GM18909 (cell line): ENCODE measurements around the gene ADAR.

Experiments
- ATAC-seq: cut with Tn5 transposase; IDR thresholded peaks from one replicate; pipeline ENCODE4 v1.9.1; 2021; ENCODE audit warnings: mild to moderate bottlenecking; ENCODE audit not compliant: unreplicated experiment, poor library complexity

The ADAR gene

GRCh38 chr1:154589780-154590179 is 18.2 kb downstream of the ADAR start:
- ATAC-seq: no peak

GRCh38 chr1:154586641-154587040 is 21.3 kb downstream of the ADAR start:
- ATAC-seq: no peak

- ATAC-seq: no peak
Measured at GRCh38 chr1:154586231-154586630, 21.8 kb downstream of the ADAR start.

- no peak for ATAC-seq
Measured at GRCh38 chr1:154584267-154584994, 23.6 kb downstream of the ADAR start.

GRCh38 chr1:154583773-154584172 is 24.2 kb downstream of the ADAR start:
- no peak for ATAC-seq

- no peak for ATAC-seq
Measured at GRCh38 chr1:154582885-154583284, 25.1 kb downstream of the ADAR start.

GRCh38 chr1:154581766-154582165 is 26.2 kb downstream of the ADAR start:
- no peak for ATAC-seq

- ATAC-seq: no peak
Measured at GRCh38 chr1:154579374-154579773, 28.6 kb downstream of the ADAR start.

- no peak for ATAC-seq
Measured at GRCh38 chr1:154578058-154578418, 29.9 kb downstream of the ADAR start.

GRCh38 chr1:154577346-154578057 is 30.5 kb downstream of the ADAR start:
- ATAC-seq: no peak

- no peak for ATAC-seq
Measured at GRCh38 chr1:154575951-154576566, 31.9 kb downstream of the ADAR start.

- no peak for ATAC-seq
Measured at GRCh38 chr1:154575147-154575927, 32.6 kb downstream of the ADAR start.

GRCh38 chr1:154574716-154575115 is 33.3 kb downstream of the ADAR start:
- no peak for ATAC-seq

- ATAC-seq: no peak
Measured at GRCh38 chr1:154573168-154573510, 34.8 kb downstream of the ADAR start.

GRCh38 chr1:154572468-154573167 is 35.4 kb downstream of the ADAR start:
- no peak for ATAC-seq

- ATAC-seq: no peak
Measured at GRCh38 chr1:154571964-154572288, 36.1 kb downstream of the ADAR start.

GRCh38 chr1:154571244-154571963 is 36.6 kb downstream of the ADAR start:
- no peak for ATAC-seq

GRCh38 chr1:154568157-154568815 is 39.7 kb downstream of the ADAR start:
- no peak for ATAC-seq

- no peak for ATAC-seq
Measured at GRCh38 chr1:154567386-154568156, 40.4 kb downstream of the ADAR start, which contains the start of gene CHRNB2. TSS of gene CHRNB2 (plus strand) at chr1:154567778. CDS start at chr1:154568045, 267 bp downstream.
